GM12878 (cell line): ENCODE data around the gene CASP4. TPM values are rescaled to one million over a fixed set of nuclear protein-coding genes. Genes with fewer than 3 reads are reported as not detected.

ENCODE experiments used
- ATAC-seq: fragments of 200-7000 bp; cut with Tn5 transposase; 3 replicates; pipeline ENCODE4 v1.9.1; 2020; ENCODE audit warnings: mild to moderate bottlenecking, moderate library complexity
- BruUV-seq: library from RNA; stranded (reverse); fragments of 400-500 nt; replicated peaks from 2 replicates; lab custom pipeline; 2021; lab: Mats Ljungman, UMichigan
- CTCF ChIA-PET: fragments of 300-600 bp; sonication (Branson Sonifier 250); formaldehyde crosslinking; extraction: SDS; loops from one replicate; lab custom pipeline; 2021; ENCODE audit warnings: inconsistent platforms; lab: Yijun Ruan, JAX
- POLR2A ChIA-PET: fragments of 350-600 bp; formaldehyde crosslinking; extraction: SDS; loops from one replicate; lab custom pipeline; 2021; ENCODE audit warnings: inconsistent platforms; lab: Charles Lee
- RAD21 ChIA-PET: fragments of 300-600 bp; sonication (Branson Sonifier 250); formaldehyde crosslinking; loops from one replicate; lab custom pipeline; 2023; ENCODE audit warnings: antibody characterized with exemption; ENCODE audit not compliant: unreplicated experiment; lab: Charles Lee
- SMC1A ChIA-PET: fragments of 300-600 bp; sonication (Branson Sonifier 250); formaldehyde crosslinking; loops from one replicate; lab custom pipeline; 2023; ENCODE audit not compliant: unreplicated experiment, uncharacterized antibody; lab: Charles Lee
- DNase-seq: peaks from one replicate; pipeline ENCODE4 v3.0.0-alpha.2; 2011; ENCODE audit warnings: low read depth, low spot score
- FAIRE-seq: peaks from 3 replicates; lab custom pipeline; 2011; peaks lifted over from hg19 to GRCh38; lab: Jason Lieb, UNC
- H2AFZ ChIP-seq: 2 replicates; pipeline ENCODE4 v1.6.0; 2011; ENCODE audit warnings: low read depth, low read length, control low read depth; ENCODE audit not compliant: control insufficient read depth
- H3K27ac ChIP-seq: 2 replicates; pipeline ENCODE4 v1.5.1; 2011; ENCODE audit warnings: control low read depth; ENCODE audit not compliant: control insufficient read depth, insufficient read depth
- H3K27me3 ChIP-seq, 2 experiments: replicated peaks in 1 of 2; 2 replicates each; pipeline versions ENCODE4 v1.6.0 to v1.6.1; 2011; ENCODE audit warnings: low read length in 1 of 2; ENCODE audit not compliant: control insufficient read depth in 2 of 2, insufficient read depth in 2 of 2
- H3K36me3 ChIP-seq, 2 experiments: 2 replicates each; pipeline ENCODE4 v1.5.1; 2011; ENCODE audit warnings: low read length in 1 of 2; ENCODE audit not compliant: control insufficient read depth in 2 of 2, insufficient read depth in 2 of 2
- H3K4me1 ChIP-seq: 2 replicates; pipeline ENCODE4 v1.6.1; 2011; ENCODE audit warnings: mild to moderate bottlenecking, low read length, moderate library complexity, mixed read lengths; ENCODE audit not compliant: control insufficient read depth, insufficient read depth
- H3K4me2 ChIP-seq: 2 replicates; pipeline ENCODE4 v1.6.0; 2011; ENCODE audit warnings: control low read depth; ENCODE audit not compliant: control insufficient read depth, insufficient read depth
- H3K4me3 ChIP-seq: fragments of 200-600 bp; sonication (generic); 2 replicates; pipeline ENCODE4 v1.5.1; 2016
- H3K79me2 ChIP-seq: 2 replicates; pipeline ENCODE4 v1.6.0; 2011; ENCODE audit warnings: low read length; ENCODE audit not compliant: control insufficient read depth, insufficient read depth
- H3K9ac ChIP-seq: 2 replicates; pipeline ENCODE4 v1.8.0; 2011; ENCODE audit warnings: low read length, control low read depth, mixed read lengths; ENCODE audit not compliant: control insufficient read depth, insufficient read depth
- H3K9me3 ChIP-seq: replicated peaks from 3 replicates; pipeline ENCODE4 v1.5.1; 2011; ENCODE audit warnings: mild to moderate bottlenecking, low read length; ENCODE audit not compliant: control insufficient read depth, insufficient read depth
- H4K20me1 ChIP-seq: 2 replicates; pipeline ENCODE4 v1.6.0; 2011; ENCODE audit not compliant: control insufficient read depth, insufficient read depth
- KAT2A ChIP-seq: conservative IDR thresholded peaks from 2 replicates; pipeline ENCODE4 v1.6.1; 2011; ENCODE audit warnings: low read depth, low read length; ENCODE audit not compliant: control insufficient read depth
- MLLT1 ChIP-seq: fragments of 450-650 bp; IDR thresholded peaks from 2 replicates; pipeline ENCODE4 v1.6.1; 2016; ENCODE audit warnings: mild to moderate bottlenecking
- ZNF384 ChIP-seq: IDR thresholded peaks from 2 replicates; pipeline ENCODE4 v1.6.1; 2012; ENCODE audit warnings: low read depth, mild to moderate bottlenecking, low read length, improper control_type of control experiment, borderline replicate concordance
- WGBS: methylation state at CpG from one replicate; pipeline ENCODE4 v1.1.6; 2016; ENCODE audit warnings: low lambda C conversion rate; ENCODE audit not compliant: insufficient replicate concordance, insufficient coverage; ENCODE audit errors: missing lambda C conversion rate; 5-methylcytosine and 5-hydroxymethylcytosine counted together
- in situ Hi-C: fragments of 300-500 bp; cut with MboI; formaldehyde crosslinking; loops from 9 replicates; pipeline ENCODE4 v1.14.3; 2018; ENCODE audit warnings: mixed read lengths
- intact Hi-C: fragments of 100-400 bp; cut with micrococcal nuclease; formaldehyde crosslinking; loops from one replicate; pipeline ENCODE4 v1.14.2; 2022; ENCODE audit not compliant: unreplicated experiment
- polyA plus RNA-seq, 11 experiments: library from polyadenylated mRNA; depleted of rRNA in 4 of 11; unstranded in 6 of 11; stranded (reverse) in 5 of 11; fragments of >200 nt; fragmentation: Nextera tagmentation in 4 of 11; fragmentation: Illumina TruSeq in 1 of 11; extraction: Ambion mirVana in 4 of 11; extraction: Trizol in 1 of 11; gene quantifications; 1 replicate in 1 of 11; 2 replicates in 10 of 11; pipeline versions ENCODE4 v1.2.1 to v1.2.3, GENCODE V29; 2011 to 2016; ENCODE audit warnings: inconsistent platforms in 2 of 11, missing spikeins in 2 of 11, low read depth in 1 of 11
- total RNA-seq, 4 experiments: library from RNA; depleted of rRNA in 3 of 4; stranded (reverse); fragments of >200 nt in 3 of 4; fragmentation: Illumina TruSeq in 1 of 4; extraction: Trizol in 1 of 4; gene quantifications; 2 replicates each; pipeline versions ENCODE4 v1.2.1 to v1.2.3, GENCODE V29; 2013 to 2021
- TF ChIP-seq, protein P1 (sequence below): IDR thresholded peaks from 2 replicates; pipeline ENCODE4 v1.6.1; 2012; ENCODE audit warnings: improper control_type of control experiment, low read depth, low read length; ENCODE audit not compliant: insufficient replicate concordance

Gene CASP4
- total and polyA plus RNA-seq, 10 of the 15 experiments (the other 5 are each of a cell fraction or from before 2014, with no cell fraction given): 25.3 to 113 (median 50.0) TPM

DNA sequence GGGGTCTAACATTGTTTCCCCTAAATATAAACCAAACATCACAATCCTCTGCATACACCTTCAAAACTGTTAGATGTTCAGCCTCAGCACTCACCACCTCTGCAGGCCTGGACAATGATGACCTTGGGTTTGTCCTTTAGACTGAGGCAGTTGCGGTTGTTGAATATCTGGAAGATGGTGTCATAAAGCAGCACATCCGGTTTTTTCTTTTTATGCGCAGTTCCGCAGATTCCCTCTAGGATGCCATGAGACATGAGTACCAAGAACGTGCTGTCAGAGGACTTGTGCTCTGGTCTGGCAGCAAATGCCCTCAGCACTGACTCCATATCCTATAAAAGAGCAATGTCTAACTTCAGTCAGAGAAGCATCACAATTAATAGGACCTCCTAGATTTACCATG, 31.8 kb upstream of the CASP4 start:
- no peak for FAIRE-seq
- Histone ChIP-seq H3K4me1 (no peaks in the 10 kb centered on the region), H4K20me1 (no peaks in the 10 kb centered on the region), H3K27ac (no peak overlapping the region), H3K4me3 (no peak overlapping the region), H3K27me3 (no peaks in the 10 kb centered on the region), H3K4me2 (no peak overlapping the region), H3K9ac (no peak overlapping the region), H3K36me3 (no peaks in the 10 kb centered on the region), H3K79me2 (no peaks in the 10 kb centered on the region), H2AFZ (no peak overlapping the region), H3K9me3 (no peaks in the 10 kb centered on the region)
- 93% methylated on average over 5 of the region's 5 CpGs for WGBS
- intact Hi-C loops (loop anchor here (5.0 kb wide), 1 partner anchor 53 kb away; no protein-coding TSS in a partner anchor), in situ Hi-C loops (loop anchor here (10.0 kb wide), 1 partner anchor 385 kb away; no protein-coding TSS in a partner anchor)
- no TSS peak for BruUV-seq
- peak; percentile 72 for ATAC-seq
- ChIA-PET SMC1A (interaction anchor here (1.0 kb wide), 1 partner anchor 32 kb away, joined by 4 read pairs; the partner anchor contains the start of gene CASP4), RAD21 (interaction anchor here (1.0 kb wide), 1 partner anchor 177 kb away, joined by 3 read pairs; no protein-coding TSS in a partner anchor), POLR2A (no interaction called here), CTCF (interaction anchor here (0.9 to 2.0 kb wide), 7 partner anchors 8 to 144 kb away, joined by 3 to 14 read pairs (median 3); partner anchors contain the start of gene CASP1)
- DNase-seq: no peak
- TF ChIP-seq, protein P1, sequence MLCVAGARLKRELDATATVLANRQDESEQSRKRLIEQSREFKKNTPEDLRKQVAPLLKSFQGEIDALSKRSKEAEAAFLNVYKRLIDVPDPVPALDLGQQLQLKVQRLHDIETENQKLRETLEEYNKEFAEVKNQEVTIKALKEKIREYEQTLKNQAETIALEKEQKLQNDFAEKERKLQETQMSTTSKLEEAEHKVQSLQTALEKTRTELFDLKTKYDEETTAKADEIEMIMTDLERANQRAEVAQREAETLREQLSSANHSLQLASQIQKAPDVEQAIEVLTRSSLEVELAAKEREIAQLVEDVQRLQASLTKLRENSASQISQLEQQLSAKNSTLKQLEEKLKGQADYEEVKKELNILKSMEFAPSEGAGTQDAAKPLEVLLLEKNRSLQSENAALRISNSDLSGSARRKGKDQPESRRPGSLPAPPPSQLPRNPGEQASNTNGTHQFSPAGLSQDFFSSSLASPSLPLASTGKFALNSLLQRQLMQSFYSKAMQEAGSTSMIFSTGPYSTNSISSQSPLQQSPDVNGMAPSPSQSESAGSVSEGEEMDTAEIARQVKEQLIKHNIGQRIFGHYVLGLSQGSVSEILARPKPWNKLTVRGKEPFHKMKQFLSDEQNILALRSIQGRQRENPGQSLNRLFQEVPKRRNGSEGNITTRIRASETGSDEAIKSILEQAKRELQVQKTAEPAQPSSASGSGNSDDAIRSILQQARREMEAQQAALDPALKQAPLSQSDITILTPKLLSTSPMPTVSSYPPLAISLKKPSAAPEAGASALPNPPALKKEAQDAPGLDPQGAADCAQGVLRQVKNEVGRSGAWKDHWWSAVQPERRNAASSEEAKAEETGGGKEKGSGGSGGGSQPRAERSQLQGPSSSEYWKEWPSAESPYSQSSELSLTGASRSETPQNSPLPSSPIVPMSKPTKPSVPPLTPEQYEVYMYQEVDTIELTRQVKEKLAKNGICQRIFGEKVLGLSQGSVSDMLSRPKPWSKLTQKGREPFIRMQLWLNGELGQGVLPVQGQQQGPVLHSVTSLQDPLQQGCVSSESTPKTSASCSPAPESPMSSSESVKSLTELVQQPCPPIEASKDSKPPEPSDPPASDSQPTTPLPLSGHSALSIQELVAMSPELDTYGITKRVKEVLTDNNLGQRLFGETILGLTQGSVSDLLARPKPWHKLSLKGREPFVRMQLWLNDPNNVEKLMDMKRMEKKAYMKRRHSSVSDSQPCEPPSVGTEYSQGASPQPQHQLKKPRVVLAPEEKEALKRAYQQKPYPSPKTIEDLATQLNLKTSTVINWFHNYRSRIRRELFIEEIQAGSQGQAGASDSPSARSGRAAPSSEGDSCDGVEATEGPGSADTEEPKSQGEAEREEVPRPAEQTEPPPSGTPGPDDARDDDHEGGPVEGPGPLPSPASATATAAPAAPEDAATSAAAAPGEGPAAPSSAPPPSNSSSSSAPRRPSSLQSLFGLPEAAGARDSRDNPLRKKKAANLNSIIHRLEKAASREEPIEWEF: no peak
- TF ChIP-seq ZNF384: no peak
- no peak for TF ChIP-seq KAT2A
- no peak for TF ChIP-seq MLLT1
